PFSK-1 (cell line): Measurements from ENCODE around the gene SLC26A11.

Experiments
- FOXP2 ChIP-seq: optimal IDR thresholded peaks from 2 replicates; pipeline ENCODE3; 2011; ENCODE audit warnings: borderline replicate concordance, control low read depth, inconsistent platforms; ENCODE audit not compliant: insufficient read depth; ENCODE audit errors: extremely low read length, extremely low read depth
- POLR2AphosphoS5 ChIP-seq: IDR thresholded peaks from 2 replicates; pipeline ENCODE4 v1.6.1; 2012; ENCODE audit warnings: low read depth, mild to moderate bottlenecking, control low read depth, low read length, moderate library complexity
- SIN3A ChIP-seq: IDR thresholded peaks from 2 replicates; pipeline ENCODE4 v1.6.1; 2012; ENCODE audit warnings: mild to moderate bottlenecking, low read length, moderate library complexity, borderline replicate concordance; ENCODE audit not compliant: insufficient read depth
- TAF1 ChIP-seq: IDR thresholded peaks from 2 replicates; pipeline ENCODE4 v1.6.1; 2012; ENCODE audit warnings: low read length, control low read depth, borderline replicate concordance; ENCODE audit not compliant: insufficient read depth
- TF ChIP-seq, protein P1 (sequence below), 2 experiments: IDR thresholded peaks; 2 replicates each; pipeline versions ENCODE4 v1.6.1 to v1.8.0; 2011 to 2012; ENCODE audit warnings: low read depth in 2 of 2, low read length in 2 of 2, control low read depth in 1 of 2, inconsistent platforms in 1 of 2, mild to moderate bottlenecking in 1 of 2, moderate library complexity in 1 of 2; ENCODE audit not compliant: insufficient read depth in 1 of 2

Gene SLC26A11

GRCh38 chr17:80224683-80225082 lies 4.5 kb downstream of the SLC26A11 start:
- TF ChIP-seq POLR2AphosphoS5 (no peak), SIN3A (no peak), TAF1 (no peak), FOXP2 (no peak)
- TF ChIP-seq, protein P1, sequence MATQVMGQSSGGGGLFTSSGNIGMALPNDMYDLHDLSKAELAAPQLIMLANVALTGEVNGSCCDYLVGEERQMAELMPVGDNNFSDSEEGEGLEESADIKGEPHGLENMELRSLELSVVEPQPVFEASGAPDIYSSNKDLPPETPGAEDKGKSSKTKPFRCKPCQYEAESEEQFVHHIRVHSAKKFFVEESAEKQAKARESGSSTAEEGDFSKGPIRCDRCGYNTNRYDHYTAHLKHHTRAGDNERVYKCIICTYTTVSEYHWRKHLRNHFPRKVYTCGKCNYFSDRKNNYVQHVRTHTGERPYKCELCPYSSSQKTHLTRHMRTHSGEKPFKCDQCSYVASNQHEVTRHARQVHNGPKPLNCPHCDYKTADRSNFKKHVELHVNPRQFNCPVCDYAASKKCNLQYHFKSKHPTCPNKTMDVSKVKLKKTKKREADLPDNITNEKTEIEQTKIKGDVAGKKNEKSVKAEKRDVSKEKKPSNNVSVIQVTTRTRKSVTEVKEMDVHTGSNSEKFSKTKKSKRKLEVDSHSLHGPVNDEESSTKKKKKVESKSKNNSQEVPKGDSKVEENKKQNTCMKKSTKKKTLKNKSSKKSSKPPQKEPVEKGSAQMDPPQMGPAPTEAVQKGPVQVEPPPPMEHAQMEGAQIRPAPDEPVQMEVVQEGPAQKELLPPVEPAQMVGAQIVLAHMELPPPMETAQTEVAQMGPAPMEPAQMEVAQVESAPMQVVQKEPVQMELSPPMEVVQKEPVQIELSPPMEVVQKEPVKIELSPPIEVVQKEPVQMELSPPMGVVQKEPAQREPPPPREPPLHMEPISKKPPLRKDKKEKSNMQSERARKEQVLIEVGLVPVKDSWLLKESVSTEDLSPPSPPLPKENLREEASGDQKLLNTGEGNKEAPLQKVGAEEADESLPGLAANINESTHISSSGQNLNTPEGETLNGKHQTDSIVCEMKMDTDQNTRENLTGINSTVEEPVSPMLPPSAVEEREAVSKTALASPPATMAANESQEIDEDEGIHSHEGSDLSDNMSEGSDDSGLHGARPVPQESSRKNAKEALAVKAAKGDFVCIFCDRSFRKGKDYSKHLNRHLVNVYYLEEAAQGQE (IDR thresholded peaks at IDR 0.05; ENCODE audit: insufficient read depth in 1 of 2, low read depth in 2 of 2, low read length in 2 of 2) = no peak

- TF ChIP-seq, protein P1 (IDR thresholded peaks at IDR 0.05; ENCODE audit: insufficient read depth in 1 of 2, low read depth in 2 of 2, low read length in 2 of 2) = no peak
- TF ChIP-seq SIN3A (no peak), FOXP2 (no peak), POLR2AphosphoS5 (no peak), TAF1 (no peak)
Observed at GRCh38 chr17:80225230-80225629, 5.0 kb downstream of the SLC26A11 start.

DNA sequence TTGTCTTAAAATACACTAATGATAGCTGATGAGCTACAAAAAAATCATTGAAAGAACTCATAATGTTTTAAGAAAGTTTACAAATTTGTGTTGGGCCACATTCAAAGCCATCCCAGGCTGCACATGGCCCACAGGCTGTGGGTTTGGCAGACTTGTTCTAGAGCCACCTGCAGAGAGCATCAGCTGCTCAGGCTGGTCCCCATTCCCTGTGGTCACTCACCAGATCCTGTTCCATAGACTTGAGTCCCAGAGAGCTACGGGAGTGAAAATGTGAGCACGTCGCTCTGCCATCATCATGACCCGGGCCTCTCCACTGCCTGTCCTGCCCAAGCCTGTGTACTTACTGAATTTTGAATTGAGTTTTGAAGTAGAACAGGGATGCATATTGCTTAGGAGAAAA lies 6.9 kb downstream of the SLC26A11 start:
- TF ChIP-seq SIN3A = no peak
- TF ChIP-seq, protein P1 (IDR thresholded peaks at IDR 0.05; ENCODE audit: insufficient read depth in 1 of 2, low read depth in 2 of 2, low read length in 2 of 2) = no peak
- no peak for TF ChIP-seq TAF1

GRCh38 chr17:80227666-80228065 lies 7.4 kb downstream of the SLC26A11 start:
- TF ChIP-seq POLR2AphosphoS5 = no peak
- no peak for TF ChIP-seq TAF1
- no peak for TF ChIP-seq SIN3A
- TF ChIP-seq FOXP2 = no peak
- TF ChIP-seq, protein P1 (IDR thresholded peaks at IDR 0.05; ENCODE audit: insufficient read depth in 1 of 2, low read depth in 2 of 2, low read length in 2 of 2) = no peak

GRCh38 chr17:80228477-80228876 lies 8.2 kb downstream of the SLC26A11 start:
- no peak for TF ChIP-seq FOXP2

DNA sequence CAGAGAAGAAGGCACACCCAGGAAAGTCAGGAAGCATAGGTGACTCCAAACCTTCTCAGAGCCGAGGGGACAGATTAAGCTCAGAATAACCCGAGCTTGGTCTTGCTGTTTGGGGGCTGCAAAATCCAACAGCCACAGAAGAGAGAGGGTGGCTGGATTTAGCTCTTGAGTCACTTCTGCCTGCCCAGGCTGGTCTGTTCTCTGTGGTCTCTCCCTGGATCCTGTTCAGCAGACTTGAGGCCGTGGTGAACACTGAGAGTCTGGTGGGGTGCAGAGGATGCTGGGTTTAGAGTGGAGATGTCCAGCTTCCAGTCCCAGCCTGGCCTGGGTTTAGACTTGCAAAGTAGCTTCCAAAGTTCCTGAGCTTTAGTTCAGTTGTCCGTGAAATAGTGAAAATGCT lies 8.8 kb downstream of the SLC26A11 start:
- TF ChIP-seq, protein P1 (IDR thresholded peaks at IDR 0.05; ENCODE audit: insufficient read depth in 1 of 2, low read depth in 2 of 2, low read length in 2 of 2) = no peak
- TF ChIP-seq FOXP2 = no peak
- no peak for TF ChIP-seq SIN3A
- TF ChIP-seq POLR2AphosphoS5 = no peak
- no peak for TF ChIP-seq TAF1
